Right ventricle myocardium superior (tissue), 1 donor: ENCODE results near the gene CLK4. TPM values are rescaled to one million over a fixed set of nuclear protein-coding genes. Genes with fewer than 3 reads are reported as not detected.

Experiments
- ATAC-seq: fragments of 200-7000 bp; cut with Tn5 transposase; one replicate; pipeline ENCODE4 v1.9.1; 2020; ENCODE audit warnings: mild to moderate bottlenecking; ENCODE audit not compliant: poor library complexity
- DNase-seq: peaks from one replicate; pipeline ENCODE4 v3.0.0-alpha.2; 2020
- intact Hi-C: fragments of 100-400 bp; cut with DNase I; formaldehyde crosslinking; loops from one replicate; pipeline ENCODE4 v1.11.2; 2022
- long read RNA-seq: library from polyadenylated mRNA; unstranded; transcript quantifications from one replicate; pipeline ENCODE4 v2.0.0, GENCODE V29; 2021
- total RNA-seq: library from RNA; stranded (reverse); fragmentation: NEBNext Ultra II Directional; extraction: Animal tissue kit (Norgen Biotek cat#: 25700); gene quantifications from one replicate; pipeline ENCODE4 v1.2.1, GENCODE V29; 2021
- donor health status: DM: no; HTN: yes; CAD: no; lungs with severe emphysema.

Gene CLK4
- 23.2 TPM for total RNA-seq
- long read RNA-seq, transcript CLK4-201 (13 exons, 2,568 nt): major isoform, 18 of 37 reads
- long read RNA-seq, partial matches to known transcripts: 3 of 37 reads
- long read RNA-seq, other reads (novel, unspliced or antisense): 14 of 37 reads

- ATAC-seq: peak; percentile 98
- intact Hi-C loops: no loop called here
Observed at GRCh38 chr5:178626484-178627258, at the start of gene CLK4. TSS of gene CLK4 (minus strand) at chr5:178627050. CDS start at chr5:178623416, 3,634 bp downstream.

GRCh38 chr5:178675922-178676321, 49.1 kb upstream of the CLK4 start:
- intact Hi-C loops: no loop called here
- no peak for ATAC-seq
- DNase-seq: no peak

More at GRCh38 chr5:178626484-178627258, at the start of gene CLK4:
- DNase-seq: peak; percentile 99

- DNase-seq (no peak), ATAC-seq (no peak)
- intact Hi-C loops: no loop called here
Observed at GRCh38 chr5:178674334-178674733, 47.5 kb upstream of the CLK4 start.

- DNase-seq (no peak), ATAC-seq (no peak)
- intact Hi-C loops: no loop called here
Observed at GRCh38 chr5:178673801-178674295, 47.0 kb upstream of the CLK4 start.

DNA sequence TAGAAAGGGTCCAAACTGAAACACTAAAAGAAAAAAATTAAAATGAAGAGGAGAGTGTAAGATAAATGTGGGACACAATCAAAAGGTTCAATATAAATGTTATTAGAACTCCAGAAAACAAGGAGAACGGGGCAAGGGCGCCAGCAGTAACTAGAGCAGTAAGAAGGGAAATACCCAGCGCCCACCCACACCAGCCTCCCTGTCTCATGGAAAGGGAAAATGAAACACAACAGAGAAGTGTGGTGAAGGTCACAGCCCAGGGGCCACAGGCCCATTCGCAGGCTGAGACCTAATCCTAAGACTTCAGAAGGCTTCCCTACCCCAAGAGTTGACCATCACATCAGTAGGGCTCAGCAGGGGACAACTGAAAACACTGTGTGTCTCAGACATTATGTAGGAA, 45.8 kb upstream of the CLK4 start:
- intact Hi-C loops: no loop called here
- DNase-seq (no peak), ATAC-seq (no peak)

DNA sequence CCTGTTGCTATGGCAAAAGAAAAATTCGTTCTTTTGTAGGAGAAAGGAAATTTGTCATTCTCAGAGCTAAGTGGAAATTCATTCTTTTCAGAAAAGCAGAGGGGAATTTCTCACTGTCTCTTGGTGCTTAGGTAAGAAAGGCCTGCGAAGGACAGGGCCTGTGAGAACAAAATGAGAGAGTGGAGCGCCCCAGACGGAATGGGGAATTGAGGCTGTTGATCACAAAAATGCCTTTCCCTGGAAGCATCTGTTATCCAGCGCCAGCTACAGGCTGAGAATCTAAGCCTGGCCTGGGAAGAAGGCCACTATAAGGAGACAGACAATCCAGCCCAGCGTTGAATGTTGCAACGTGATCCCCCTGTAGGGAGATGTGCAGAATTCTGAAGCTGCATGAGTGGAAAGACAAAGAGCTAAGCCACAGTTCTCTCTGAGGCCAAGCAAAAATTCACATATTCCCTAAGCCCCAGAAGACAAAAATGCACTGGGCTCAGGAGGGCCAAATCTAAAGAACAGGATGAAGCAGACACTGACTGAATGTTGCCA, 44.8 kb upstream of the CLK4 start:
- ATAC-seq: no peak
- intact Hi-C loops: no loop called here
- no peak for DNase-seq

GRCh38 chr5:178670351-178670885, 43.6 kb upstream of the CLK4 start:
- DNase-seq (no peak), ATAC-seq (no peak)
- intact Hi-C loops: no loop called here

DNA sequence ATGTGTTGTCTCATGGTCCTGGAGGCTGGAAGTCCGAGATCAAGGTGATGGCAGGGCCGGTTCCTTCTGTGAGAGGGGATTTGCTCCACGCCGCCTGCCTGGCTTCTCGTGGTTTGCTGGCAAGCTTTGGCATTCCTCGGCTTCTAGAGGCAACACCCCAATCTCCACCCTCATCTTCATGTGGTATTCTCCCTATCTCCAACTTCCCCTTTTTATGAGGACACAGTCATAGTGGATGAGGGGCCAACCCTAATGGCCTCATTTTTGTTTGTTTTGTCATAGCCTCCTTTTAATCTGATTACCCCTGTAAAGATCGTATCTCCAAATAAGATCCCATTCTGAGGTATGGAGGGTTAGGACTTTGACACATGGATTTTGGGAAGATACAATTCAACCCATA, 41.7 kb upstream of the CLK4 start:
- intact Hi-C loops: no loop called here
- ATAC-seq (no peak), DNase-seq (no peak)

DNA sequence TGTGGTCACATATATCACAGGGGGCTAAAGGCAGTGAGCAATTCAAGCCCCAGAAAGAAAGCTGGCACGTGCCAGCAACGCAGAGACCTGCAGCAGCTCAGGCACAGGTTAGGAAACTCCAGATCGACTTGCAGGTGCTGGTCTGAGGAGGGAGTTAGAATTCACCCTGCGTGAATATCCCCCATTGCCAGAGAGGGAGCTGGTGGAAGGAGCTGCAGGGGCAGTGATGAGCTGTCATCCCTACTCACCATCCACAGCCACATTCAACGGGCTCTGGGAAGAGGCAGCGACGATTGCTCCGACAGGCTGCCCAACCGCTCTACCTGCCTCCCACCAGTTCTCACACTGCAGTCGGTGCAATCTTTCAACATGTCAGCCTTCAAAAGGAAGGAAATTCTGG, 40.8 kb upstream of the CLK4 start:
- intact Hi-C loops: no loop called here
- ATAC-seq (no peak), DNase-seq (no peak)

DNA sequence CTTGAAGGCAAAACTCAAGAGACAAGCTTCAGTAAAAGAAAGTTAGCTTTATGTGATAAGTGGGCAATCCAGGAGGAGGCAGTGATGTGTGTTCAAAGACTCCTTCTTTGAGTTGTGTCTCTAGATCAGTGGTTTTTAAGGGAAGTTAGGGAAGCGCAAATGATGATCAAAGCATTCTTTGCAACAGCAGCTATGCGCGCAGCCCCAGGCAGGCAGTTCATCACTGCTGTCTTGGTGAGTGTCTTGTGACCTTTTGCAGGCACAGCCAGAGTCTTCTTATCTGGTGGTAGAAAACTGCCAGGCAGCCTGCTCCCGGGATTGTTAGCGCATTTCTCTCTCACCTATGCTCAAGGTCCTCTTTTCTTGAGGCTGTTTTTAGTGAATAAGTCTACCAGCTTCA, 40.3 kb upstream of the CLK4 start:
- intact Hi-C loops: no loop called here
- no peak for DNase-seq
- ATAC-seq: no peak

DNA sequence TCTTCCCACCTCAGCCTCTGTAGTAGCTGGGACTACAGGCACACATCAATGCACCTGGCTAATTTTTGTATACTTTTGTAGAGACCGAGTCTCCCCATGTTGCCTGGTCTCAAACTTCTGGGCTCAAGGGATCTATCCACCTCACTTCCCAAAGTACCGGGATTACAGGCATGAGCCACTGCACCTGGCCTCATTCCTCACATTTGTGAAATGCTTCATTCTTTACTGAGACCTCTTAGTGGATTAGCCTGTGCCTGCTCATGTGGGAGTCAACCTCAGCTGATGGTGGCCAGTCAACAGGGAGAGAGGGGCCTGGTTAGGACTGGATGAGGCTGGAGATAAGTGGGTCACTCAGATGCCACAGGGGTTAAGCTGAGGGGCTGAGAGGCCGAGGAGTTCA, 37.3 kb upstream of the CLK4 start:
- ATAC-seq (no peak), DNase-seq (no peak)
- intact Hi-C loops: no loop called here

DNA sequence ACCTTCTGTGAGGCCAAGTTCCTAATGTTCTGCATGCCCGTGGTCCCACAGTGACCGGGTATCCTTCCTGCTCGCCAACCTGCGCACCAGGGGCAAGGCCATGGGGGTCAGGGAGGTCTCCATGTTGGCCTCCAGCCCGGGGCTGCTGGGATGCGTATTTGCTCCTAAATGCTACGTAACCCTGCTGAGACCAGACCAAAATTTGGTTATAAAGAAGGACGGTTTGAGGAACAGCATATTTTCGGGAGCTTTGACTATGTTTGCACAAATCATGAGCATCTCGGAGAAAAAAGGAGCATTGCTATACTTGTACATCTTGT, 35.7 kb upstream of the CLK4 start:
- no peak for DNase-seq
- intact Hi-C loops: no loop called here

DNA sequence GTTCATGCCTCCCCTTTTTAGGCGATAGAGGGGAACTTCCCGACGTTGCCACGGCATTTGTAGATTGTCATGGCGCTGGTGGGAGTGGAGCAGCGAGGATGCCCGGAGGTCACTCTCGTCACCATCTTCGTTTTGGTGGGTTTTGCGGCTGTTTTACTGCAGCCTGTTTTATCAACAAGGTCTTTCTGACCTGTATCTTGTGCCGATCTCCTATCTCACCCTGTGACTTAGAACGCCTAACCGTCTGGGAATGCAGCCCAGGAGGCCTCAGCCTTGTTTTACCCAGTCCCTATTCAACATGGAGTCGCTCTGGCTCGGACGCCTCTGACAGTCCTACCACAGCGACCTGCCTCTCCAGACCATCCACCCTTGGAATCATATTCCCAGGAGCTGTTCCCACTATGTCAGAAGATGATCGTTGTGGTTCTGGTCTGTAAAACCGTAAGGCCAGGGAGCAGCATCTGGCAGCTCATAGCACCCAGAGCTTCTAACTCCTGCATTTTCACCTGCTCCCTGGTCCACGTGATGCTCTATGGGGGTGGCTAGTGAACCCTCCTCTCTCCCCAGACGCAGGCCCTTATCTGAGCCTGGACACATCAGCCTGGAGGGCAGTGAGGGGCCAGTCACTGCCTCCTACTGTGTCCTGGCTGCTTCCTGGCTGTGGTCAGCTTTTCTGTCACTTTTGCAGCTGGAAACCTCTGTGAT, 35.1 kb upstream of the CLK4 start:
- DNase-seq: no peak
- ATAC-seq: no peak

More for the DNA sequence above, 35.7 kb upstream of the CLK4 start:
- no peak for ATAC-seq

GRCh38 chr5:178651046-178651810, 24.4 kb upstream of the CLK4 start:
- ATAC-seq (no peak), DNase-seq (no peak)
- intact Hi-C loops: no loop called here

More for the DNA sequence above, 35.1 kb upstream of the CLK4 start:
- intact Hi-C loops: no loop called here

- DNase-seq (no peak), ATAC-seq (no peak)
Observed at GRCh38 chr5:178650214-178650613, 23.4 kb upstream of the CLK4 start.

DNA sequence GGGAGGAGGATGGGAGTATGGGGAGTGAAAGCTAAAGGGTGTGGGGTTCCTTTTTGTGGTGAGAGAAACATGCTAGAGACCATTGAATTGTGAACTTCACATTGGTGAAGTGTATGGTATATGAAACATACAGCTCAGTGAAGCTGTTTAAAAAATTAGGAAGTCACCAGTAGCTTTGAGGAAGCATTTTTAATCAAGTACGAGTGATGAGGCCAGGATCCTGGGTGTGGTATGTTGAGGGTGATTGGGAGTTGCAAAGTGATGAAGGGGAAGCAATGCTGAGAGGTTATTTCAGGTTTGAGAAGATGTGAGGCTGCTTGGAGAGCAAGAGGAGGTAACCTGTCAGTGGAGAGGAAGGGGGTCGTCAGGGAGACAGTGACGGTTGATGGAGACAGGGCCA, 22.7 kb upstream of the CLK4 start:
- ATAC-seq (no peak), DNase-seq (no peak)
- intact Hi-C loops: no loop called here

More at GRCh38 chr5:178650214-178650613, 23.4 kb upstream of the CLK4 start:
- intact Hi-C loops: no loop called here

DNA sequence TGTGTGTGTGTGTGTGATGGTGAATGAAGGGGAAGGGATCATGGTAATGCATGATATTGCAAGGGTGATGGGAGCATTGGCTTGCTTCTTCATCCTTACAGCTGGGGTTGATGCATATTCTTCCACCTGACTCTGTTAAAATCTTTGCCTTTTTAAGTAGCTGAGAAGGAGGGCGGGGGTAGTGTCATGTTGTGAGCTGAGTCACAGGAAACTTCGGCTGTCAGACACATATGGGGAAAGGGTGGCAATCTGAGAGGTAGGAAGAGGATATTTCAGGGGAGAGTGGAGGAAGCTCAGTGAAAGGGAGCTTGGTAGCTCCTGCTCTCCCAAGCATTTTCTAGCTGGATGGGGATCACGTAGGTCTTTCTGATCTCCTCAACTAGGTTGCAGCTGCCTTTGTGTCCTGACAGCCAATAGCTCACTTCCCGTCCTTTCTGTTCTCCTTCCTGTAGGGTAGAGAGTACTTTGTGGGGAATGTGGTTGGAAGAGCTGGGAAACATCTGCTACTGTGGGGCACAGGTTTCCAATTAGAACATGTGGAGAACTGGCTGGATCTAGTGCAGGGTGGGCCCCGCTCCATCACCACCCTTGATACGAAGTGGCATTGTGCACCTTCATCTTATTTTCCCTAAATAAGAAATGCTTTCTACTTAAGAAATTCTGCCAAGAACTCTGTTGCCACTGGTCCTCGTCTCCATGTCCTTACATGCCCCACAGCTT, 18.1 kb upstream of the CLK4 start:
- intact Hi-C loops: no loop called here
- DNase-seq (no peak), ATAC-seq (no peak)

DNA sequence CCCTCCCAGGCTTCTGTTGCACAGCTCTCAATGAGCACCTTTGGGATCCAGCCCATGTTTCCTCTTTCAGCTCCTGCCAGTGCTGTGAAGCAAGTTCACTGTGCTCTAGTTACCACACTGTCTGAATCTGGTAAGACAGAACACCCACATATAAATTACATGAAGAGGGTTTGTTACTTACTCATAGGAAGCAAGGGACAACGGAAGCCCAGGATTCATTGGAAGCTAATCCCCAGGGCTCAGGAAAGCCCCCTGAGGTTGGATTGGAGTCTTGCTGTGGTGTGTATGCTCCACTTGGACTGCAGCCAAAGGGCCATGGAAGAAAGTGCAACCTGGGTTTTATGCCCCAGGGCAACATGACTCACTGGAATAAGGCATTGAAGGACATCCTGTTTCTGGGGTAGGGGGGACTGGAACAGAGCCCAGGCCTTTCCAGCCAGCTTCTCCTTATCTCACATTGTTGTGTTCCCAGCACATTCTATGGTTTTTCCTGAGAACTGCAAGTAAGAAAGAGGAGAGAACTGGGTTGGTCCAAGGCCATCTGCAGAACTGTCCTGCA, 15.6 kb upstream of the CLK4 start:
- intact Hi-C loops: no loop called here
- DNase-seq (no peak), ATAC-seq (no peak)
